Fibroblast of skin of right quadriceps (primary cell): ENCODE data around the gene PDE6A.
A peak's percentile ranks its signal among the peaks of the same experiment; 100 is the strongest.

Experiments
- DNase-seq: peaks from one replicate; pipeline ENCODE4 v3.0.0-alpha.2; 2013

The PDE6A gene

GRCh38 chr5:149944666-149945065 lies at the start of gene PDE6A:
Gene PDE6A, minus strand, starts transcription at chr5:149944793. Its CDS starts 120 bp downstream, at chr5:149944673.
- no peak for DNase-seq

- no peak for DNase-seq
Measured at GRCh38 chr5:149993471-149993870, 48.9 kb upstream of the PDE6A start.

DNA sequence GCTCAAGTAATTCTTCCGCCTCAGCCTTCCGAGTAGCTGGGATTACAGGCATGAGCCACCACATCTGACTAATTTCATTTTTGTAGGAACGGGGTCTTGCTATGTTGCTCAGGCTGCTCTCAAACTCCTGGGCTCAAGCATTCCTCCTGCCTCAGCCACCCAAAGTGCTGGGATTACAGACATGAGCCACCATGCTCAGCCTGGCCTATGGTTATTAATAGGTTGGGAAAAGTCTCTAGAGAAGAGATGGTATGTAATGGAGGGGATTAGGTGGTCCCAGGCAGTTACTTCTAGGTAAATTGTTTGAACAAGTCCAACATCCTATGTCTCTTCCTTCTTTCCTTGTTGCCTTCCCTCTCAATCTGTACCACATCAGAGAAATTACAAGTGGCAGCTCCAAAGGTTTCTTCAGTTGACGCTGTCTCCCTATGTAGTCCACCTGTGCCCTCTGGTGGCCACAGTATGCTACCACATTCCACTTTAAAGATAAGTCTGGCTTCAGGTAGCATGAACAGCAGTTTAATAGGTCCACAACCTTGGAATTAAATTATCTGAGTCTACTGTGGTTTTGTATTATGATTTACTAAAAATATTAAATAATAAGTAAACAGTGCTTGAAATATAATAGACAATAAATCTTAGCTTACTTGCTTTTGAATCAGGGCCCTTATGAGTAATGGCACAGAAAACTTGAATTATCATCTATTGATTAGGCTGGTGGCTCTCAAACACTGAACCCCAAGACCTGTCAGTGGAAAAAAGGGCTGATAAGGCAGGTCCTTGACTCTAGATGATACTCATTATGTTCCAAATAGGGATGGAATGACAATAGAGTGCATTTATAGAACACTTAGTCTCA lies 46.2 kb upstream of the PDE6A start:
- peak; percentile 64 for DNase-seq

GRCh38 chr5:149988126-149988525 lies 43.5 kb upstream of the PDE6A start:
- no peak for DNase-seq

DNA sequence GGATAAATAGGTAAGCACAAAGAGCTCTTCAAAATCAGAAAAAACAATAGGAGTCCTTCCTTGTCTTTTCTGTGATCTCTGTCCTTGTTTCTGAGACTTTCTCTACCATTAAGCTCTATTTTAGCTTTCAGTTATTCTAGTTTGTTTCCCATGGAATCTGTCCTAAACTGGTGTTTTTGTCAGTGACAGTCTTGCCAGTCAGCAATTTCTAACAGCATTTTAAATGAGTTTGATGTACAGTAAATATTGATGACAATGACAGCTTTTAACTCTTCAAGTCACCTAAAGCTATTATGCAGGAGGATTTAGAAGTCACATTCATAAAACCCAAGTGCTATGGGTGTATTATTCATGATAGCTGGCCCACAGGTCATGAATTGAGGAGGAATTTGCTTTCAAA lies 37.9 kb upstream of the PDE6A start:
- DNase-seq = no peak

DNA sequence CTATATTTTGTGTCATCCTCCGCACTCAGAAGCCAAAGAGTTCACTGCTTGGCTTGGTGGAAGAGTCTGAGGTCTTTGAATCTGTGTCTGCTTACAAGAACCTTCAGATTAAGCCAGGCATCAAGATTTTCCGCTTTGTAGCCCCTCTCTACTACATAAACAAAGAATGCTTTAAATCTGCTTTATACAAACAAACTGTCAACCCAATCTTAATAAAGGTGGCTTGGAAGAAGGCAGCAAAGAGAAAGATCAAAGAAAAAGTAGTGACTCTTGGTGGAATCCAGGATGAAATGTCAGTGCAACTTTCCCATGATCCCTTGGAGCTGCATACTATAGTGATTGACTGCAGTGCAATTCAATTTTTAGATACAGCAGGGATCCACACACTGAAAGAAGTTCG lies 36.6 kb upstream of the PDE6A start:
- no peak for DNase-seq

- no peak for DNase-seq
Measured at GRCh38 chr5:149979896-149980295, 35.3 kb upstream of the PDE6A start.

- DNase-seq = no peak
Measured at GRCh38 chr5:149975409-149975808, 30.8 kb upstream of the PDE6A start.

DNA sequence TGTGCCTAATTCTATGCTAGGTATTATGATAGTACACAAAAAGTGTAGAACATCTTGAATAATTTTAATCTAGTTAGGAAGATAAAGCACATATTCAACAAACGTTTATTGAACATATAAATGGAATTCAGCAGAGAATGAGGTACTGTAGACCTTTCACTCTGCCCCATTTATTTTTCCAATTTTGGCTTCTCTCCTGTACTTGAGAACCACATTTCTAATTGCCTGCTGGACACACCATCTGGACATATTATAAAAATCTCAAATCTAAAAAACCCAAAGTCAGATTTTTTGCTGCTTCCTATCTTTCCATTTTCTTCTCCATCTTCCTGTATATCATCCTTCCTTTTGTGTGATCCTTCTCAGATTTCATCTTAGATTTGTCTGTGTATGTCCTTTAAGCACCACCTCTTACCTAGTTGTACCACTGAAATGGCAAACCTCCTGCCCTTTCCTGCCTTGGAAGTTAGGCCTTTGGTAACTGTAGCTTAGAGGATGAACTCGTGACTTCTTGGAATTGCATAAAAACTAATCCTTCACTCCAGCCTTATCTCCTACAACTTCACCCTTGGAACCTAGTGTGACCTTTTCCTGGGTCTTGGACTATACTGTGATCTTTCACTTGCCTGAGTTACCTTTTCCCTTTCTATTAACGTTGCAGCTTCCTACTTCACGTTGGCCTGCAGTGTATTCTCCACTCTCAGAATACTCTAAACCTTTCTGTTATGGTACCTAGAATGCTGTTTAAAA lies 24.8 kb upstream of the PDE6A start:
- DNase-seq = no peak

GRCh38 chr5:149966946-149967345 lies 22.4 kb upstream of the PDE6A start:
- DNase-seq = no peak

- no peak for DNase-seq
Measured at GRCh38 chr5:149963729-149964128, 19.1 kb upstream of the PDE6A start.

- DNase-seq = no peak
Measured at GRCh38 chr5:149962601-149963300, 18.2 kb upstream of the PDE6A start.

GRCh38 chr5:149961957-149962409 lies 17.4 kb upstream of the PDE6A start:
- DNase-seq = peak; percentile 41

GRCh38 chr5:149961186-149961685 lies 16.6 kb upstream of the PDE6A start:
- DNase-seq = no peak

DNA sequence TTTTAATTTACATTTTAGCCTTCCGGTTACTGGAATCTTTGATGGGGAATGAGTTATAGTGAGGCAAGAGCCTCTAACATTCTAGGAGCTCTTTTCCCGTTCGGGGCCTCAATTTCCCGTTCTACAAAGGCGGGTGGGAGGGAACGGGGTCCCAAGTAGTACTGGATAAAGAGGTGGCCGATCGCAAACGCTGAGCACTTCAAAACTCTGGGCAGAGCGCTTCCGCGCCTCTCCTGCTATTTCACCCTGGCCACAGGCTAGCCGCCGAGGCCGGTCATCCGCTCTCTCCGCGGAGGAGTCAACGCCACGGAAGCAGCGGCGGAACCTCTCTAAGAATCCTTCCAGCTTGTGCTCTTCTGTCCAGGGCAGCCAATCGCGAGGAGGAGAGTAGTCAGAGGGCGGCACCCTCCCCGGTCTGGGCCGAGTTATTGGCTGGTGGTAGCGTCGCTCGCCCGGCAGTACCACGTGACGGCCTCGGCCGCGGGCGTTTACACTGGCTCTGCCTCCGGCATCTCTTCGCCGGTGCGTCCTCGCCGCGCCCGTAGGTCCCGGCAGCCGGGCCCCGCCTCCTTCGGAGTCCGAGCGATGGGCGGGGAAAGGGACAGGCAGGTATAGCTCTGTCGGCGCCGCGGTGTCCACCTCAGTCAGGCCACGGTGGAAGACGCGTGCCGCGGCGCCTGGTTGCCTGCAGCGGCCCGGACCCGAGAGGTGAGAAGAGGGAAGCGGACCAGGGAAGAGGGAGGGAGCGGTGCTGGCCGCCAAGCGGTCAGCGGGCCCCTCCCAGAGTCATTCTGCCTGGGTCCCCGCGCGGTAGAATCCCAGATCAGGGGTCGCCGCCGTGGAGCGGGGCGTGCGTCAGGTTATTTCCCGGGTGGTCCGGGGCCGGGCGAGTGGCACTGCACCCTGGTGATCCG lies 15.9 kb upstream of the PDE6A start, which contains the start of gene SLC26A2:
Gene SLC26A2 (plus strand): TSS at position 487 of the 914 bp plus-strand sequence. CDS start 16,895 bp downstream, outside the sequence.
- DNase-seq = peak; percentile 98

- DNase-seq = peak; percentile 64
Measured at GRCh38 chr5:149959406-149960236, 15.0 kb upstream of the PDE6A start.

DNA sequence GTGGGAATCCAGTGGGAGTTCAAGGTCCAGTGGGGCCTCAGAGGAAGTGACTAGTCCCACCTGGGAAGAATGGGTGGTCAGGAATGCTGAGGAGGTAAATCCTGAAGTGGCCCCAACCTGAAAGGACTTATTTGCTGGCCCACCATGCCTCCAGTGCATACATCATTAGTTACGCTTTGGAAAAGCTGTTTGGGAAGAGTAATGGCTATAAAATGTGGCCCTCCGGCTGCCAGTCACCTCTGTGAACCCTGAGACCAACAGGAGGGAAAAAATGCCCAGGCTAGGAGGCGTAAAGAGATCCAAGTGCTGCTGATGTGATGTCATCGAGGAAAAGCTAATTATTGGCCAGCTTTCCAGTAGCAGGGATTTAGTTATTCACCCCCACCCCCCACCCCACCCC lies 13.3 kb upstream of the PDE6A start:
- DNase-seq = no peak

GRCh38 chr5:149956685-149957084 lies 12.1 kb upstream of the PDE6A start:
- DNase-seq = no peak

DNA sequence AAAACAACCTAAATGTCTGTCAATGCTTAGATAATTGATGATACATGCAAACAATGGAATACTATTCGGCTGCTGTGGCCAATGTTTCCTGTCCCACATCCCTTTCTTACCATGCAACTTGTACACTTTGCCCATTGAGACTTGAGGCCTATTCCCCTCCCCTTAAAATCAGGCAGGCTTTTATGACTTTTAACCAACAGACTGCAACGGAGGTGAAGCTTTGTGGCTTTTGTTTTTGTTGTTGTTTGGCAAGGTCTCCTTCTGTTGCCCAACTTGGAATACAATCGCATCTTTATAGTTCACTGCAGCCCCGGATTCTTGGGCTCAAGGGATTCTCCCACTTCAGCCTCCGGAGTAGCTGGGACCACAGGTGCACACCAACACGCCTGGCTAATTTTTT lies 10.2 kb upstream of the PDE6A start:
- DNase-seq = no peak

GRCh38 chr5:149953436-149954121 lies 9.0 kb upstream of the PDE6A start:
- DNase-seq = no peak
